ENCODE measurements around the gene KDSR. TPM values are rescaled to one million over a fixed set of nuclear protein-coding genes. Genes with fewer than 3 reads are reported as not detected.
A peak's percentile ranks its signal among the peaks of the same experiment; 100 is the strongest.

Gene KDSR
- total and polyA plus RNA-seq, 9 of the 15 experiments (the other 6 are each of a cell fraction or from before 2014, with no cell fraction given) = 4.0 to 24.7 (median 12.4) TPM

DNA sequence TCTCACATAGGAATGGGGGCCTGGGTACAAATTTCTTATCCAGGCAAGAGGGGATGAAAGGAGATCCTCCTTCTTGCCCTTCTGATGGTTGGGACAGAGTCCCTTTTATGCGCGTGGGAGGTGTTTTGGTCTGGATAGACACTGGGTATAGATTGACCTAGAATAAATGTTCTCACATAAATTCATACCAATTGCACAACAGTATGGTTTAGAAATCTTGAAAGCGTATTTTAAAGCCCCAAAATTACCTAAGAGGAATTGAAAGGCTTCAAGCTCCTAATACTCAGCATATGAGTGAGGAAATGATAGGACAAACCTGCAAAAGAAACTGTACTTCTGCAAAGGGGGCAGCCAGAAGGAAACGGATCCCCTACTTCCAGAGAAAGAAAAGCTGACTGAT is 44.8 kb downstream of the KDSR start:
- intact Hi-C loops (cut with micrococcal nuclease) = loop anchor here (5.0 kb wide), 1 partner anchor 190 kb away; no protein-coding TSS in a partner anchor
- Histone ChIP-seq H3K4me3 (no peak overlapping the region), H3K27me3 (ENCODE audit: control insufficient read depth in 2 of 2, insufficient read depth in 2 of 2, low read length in 2 of 2) (peaks cover 0 to 4% of the 10 kb centered on the region in 2 experiments; a peak in 1 of 5 replicates), H3K9me1 (ENCODE audit: control insufficient read depth, insufficient read depth, low read length) (no peaks in the 10 kb centered on the region), H3K79me2 (ENCODE audit: control insufficient read depth, insufficient read depth, low read length) (no peaks in the 10 kb centered on the region), H3K27ac (ENCODE audit: extremely low read depth, low read depth, low read length) (no peak overlapping the region), H2AFZ (ENCODE audit: low read depth, low read length) (peak overlapping the region; percentile 66; the same call in 1 of the 2 replicates), H3K4me2 (ENCODE audit: insufficient read depth, low read length) (no peak overlapping the region), H3K36me3 (ENCODE audit: control insufficient read depth, insufficient read depth, low read length) (no peaks in the 10 kb centered on the region), H3K9me3 (replicated peaks; ENCODE audit: control insufficient read depth, insufficient read depth, low read depth, low read length) (no peaks in the 10 kb centered on the region), H4K20me1 (replicated peaks; ENCODE audit: control insufficient read depth, insufficient read depth, low read length) (no peaks in the 10 kb centered on the region), H3K4me1 (replicated peaks in 1 of 2; ENCODE audit: control insufficient read depth in 2 of 2, insufficient read depth in 2 of 2, low read length in 2 of 2) (peaks cover 7 to 17% of the 10 kb centered on the region in 2 experiments; a peak in 4 of 5 replicates), H3K9ac (ENCODE audit: insufficient read depth in 1 of 2, low read depth in 2 of 2, low read length in 2 of 2) (no peak overlapping the region)
- no peak for DNase-seq (ENCODE audit: extremely low read depth in 1 of 4, low spot score in 3 of 4)
- in situ Hi-C loops (cut with MboI) = no loop called here
- TF ChIP-seq RHOXF2B (CRISPR knock-in tag; conservative IDR thresholded peaks at IDR 0.05) = no peak
- TF ChIP-seq RFX5 (IDR thresholded peaks at IDR 0.05; ENCODE audit: low read depth, low read length) = no peak
- no peak for TF ChIP-seq CTBP1 (IDR thresholded peaks at IDR 0.05; ENCODE audit: borderline replicate concordance)
- TF ChIP-seq E2F1 (CRISPR knock-in tag; IDR thresholded peaks at IDR 0.05) = no peak
- no peak for TF ChIP-seq RBM34 (IDR thresholded peaks at IDR 0.05; ENCODE audit: borderline replicate concordance, insufficient read depth, low read length)
- TF ChIP-seq MAFF (IDR thresholded peaks at IDR 0.05; ENCODE audit: low read length) = no peak
- no peak for TF ChIP-seq ARID3B (CRISPR knock-in tag; IDR thresholded peaks at IDR 0.05; ENCODE audit: borderline replicate concordance)
- TF ChIP-seq CAMTA2 (CRISPR knock-in tag; conservative IDR thresholded peaks at IDR 0.05) = no peak
- no peak for TF ChIP-seq ZNF347 (CRISPR knock-in tag; IDR thresholded peaks at IDR 0.05; ENCODE audit: low read depth)
- no peak for TF ChIP-seq ZBTB12 (CRISPR knock-in tag; IDR thresholded peaks at IDR 0.05)
- TF ChIP-seq TFE3 (CRISPR knock-in tag; IDR thresholded peaks at IDR 0.05) = no peak
- TF ChIP-seq GABPB2 (CRISPR knock-in tag; conservative IDR thresholded peaks at IDR 0.05) = no peak
- ChIA-PET POLR2A (no interaction called here), CTCF (ENCODE audit: low intra/inter-chr PET ratio) (interaction anchor here (1.2 to 1.3 kb wide), 4 partner anchors 118 to 306 kb away, joined by 3 to 7 read pairs (median 5); no protein-coding TSS in a partner anchor)
- BruUV-seq (replicated peaks) = no TSS peak
- no peak for ATAC-seq
- WGBS (ENCODE audit: insufficient coverage, low coverage, missing lambda C conversion rate) = 84% methylated on average over 4 of the region's 4 CpGs
- no peak for FAIRE-seq
